Measurements from ENCODE around the gene KNSTRN. TPM values are rescaled to one million over a fixed set of nuclear protein-coding genes. Genes with fewer than 3 reads are reported as not detected.

The KNSTRN gene
- total and polyA plus RNA-seq, 2 experiments from 2014 or later: 67.9 to 80.4 TPM

DNA sequence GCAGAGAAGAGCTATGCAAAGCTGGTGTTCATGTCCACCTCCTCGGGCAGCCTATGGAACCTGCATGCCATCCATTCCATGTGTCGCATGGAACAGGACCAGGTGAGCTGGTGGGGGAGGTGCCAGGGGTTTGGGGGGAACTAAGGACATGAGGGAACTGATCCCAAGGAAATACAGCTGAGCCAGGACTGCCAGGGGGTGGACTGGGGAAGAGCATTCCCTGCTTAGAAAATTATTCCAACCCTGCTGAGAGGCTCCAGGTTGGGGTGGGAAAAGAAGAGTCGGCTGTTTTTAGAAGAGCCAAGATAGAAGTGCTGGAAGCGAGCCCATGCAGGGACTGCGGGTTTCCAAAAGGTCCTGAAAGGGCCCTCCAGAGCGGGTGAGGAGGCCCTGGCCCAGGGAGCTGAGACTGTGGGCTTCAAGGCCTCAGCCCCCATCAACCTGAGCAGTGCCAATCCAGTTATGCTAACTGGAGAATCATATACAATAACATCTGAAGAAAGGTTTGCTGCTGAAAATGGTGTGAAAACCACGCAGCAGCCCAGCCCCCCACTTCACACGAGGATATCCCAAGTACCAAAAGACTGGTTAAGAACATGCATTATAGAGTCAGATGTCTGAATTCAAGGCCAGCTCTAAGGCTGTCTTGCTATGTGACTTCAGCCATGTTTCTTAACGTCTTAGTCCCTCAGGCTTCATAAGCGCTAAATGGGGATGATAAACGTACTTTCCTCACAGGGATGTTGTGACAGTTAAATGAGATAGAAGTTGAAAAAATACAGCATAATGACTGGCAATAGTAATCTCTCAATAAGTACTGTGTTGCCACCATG is 16.7 kb upstream of the KNSTRN start:
- Histone ChIP-seq H3K27ac (ENCODE audit: low read depth) (no peak overlapping the region), H3K79me2 (replicated peaks; ENCODE audit: insufficient read depth) (no peaks in the 10 kb centered on the region), H3K4me3 (no peak overlapping the region), H4K20me1 (replicated peaks; ENCODE audit: insufficient read depth) (no peaks in the 10 kb centered on the region), H3K9me2 (ENCODE audit: insufficient read depth) (no peaks in the 10 kb centered on the region), H2AFZ (no peak overlapping the region), H3K36me3 (ENCODE audit: insufficient read depth) (no peaks in the 10 kb centered on the region), H3F3A (replicated peaks; ENCODE audit: low read depth) (0 out of 2 replicates have a peak, but pooled peaks cover 3% of the 10 kb centered on the region), H3K27me3 (ENCODE audit: insufficient read depth) (peaks cover 28% of the 10 kb centered on the region), H3K4me1 (ENCODE audit: insufficient read depth) (no peaks in the 10 kb centered on the region; the same call in 1 of the 2 replicates), H3K4me2 (no peak overlapping the region)
- Mint-ChIP-seq H3K27ac (no peak overlapping the region), H3K36me3 (ENCODE audit: low read depth) (no peaks in the 10 kb centered on the region; the same call in 2 of the 3 replicates), H3K4me1 (peaks cover 11% of the 10 kb centered on the region), H3K9me3 (peaks cover 2% of the 10 kb centered on the region; the same call in 1 of the 3 replicates), H3K4me3 (no peak overlapping the region), H3K27me3 (ENCODE audit: insufficient read depth, low read depth, poor library complexity) (peaks cover 32% of the 10 kb centered on the region)
- no peak for ATAC-seq
- no peak for TF ChIP-seq ZNF114 (CRISPR knock-in tag; IDR thresholded peaks at IDR 0.05)
- no peak for TF ChIP-seq JUNB (IDR thresholded peaks at IDR 0.05; ENCODE audit: unreplicated experiment)
- no peak for TF ChIP-seq POLR2AphosphoS5 (IDR thresholded peaks at IDR 0.05; ENCODE audit: low read depth)
- no peak for TF ChIP-seq EZH2 (IDR thresholded peaks at IDR 0.05; ENCODE audit: low read depth, unreplicated experiment)
- TF ChIP-seq, protein P1, sequence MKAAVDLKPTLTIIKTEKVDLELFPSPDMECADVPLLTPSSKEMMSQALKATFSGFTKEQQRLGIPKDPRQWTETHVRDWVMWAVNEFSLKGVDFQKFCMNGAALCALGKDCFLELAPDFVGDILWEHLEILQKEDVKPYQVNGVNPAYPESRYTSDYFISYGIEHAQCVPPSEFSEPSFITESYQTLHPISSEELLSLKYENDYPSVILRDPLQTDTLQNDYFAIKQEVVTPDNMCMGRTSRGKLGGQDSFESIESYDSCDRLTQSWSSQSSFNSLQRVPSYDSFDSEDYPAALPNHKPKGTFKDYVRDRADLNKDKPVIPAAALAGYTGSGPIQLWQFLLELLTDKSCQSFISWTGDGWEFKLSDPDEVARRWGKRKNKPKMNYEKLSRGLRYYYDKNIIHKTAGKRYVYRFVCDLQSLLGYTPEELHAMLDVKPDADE (IDR thresholded peaks at IDR 0.05): no peak
- no peak for TF ChIP-seq CREB1 (CRISPR knock-in tag; IDR thresholded peaks at IDR 0.05; ENCODE audit: low read depth)
- TF ChIP-seq EZH2phosphoT487 (IDR thresholded peaks at IDR 0.05; ENCODE audit: unreplicated experiment): no peak
- TF ChIP-seq, protein P2, sequence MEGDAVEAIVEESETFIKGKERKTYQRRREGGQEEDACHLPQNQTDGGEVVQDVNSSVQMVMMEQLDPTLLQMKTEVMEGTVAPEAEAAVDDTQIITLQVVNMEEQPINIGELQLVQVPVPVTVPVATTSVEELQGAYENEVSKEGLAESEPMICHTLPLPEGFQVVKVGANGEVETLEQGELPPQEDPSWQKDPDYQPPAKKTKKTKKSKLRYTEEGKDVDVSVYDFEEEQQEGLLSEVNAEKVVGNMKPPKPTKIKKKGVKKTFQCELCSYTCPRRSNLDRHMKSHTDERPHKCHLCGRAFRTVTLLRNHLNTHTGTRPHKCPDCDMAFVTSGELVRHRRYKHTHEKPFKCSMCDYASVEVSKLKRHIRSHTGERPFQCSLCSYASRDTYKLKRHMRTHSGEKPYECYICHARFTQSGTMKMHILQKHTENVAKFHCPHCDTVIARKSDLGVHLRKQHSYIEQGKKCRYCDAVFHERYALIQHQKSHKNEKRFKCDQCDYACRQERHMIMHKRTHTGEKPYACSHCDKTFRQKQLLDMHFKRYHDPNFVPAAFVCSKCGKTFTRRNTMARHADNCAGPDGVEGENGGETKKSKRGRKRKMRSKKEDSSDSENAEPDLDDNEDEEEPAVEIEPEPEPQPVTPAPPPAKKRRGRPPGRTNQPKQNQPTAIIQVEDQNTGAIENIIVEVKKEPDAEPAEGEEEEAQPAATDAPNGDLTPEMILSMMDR (conservative IDR thresholded peaks at IDR 0.05; ENCODE audit: low read depth in 2 of 2): no peak
- TF ChIP-seq, protein P3, sequence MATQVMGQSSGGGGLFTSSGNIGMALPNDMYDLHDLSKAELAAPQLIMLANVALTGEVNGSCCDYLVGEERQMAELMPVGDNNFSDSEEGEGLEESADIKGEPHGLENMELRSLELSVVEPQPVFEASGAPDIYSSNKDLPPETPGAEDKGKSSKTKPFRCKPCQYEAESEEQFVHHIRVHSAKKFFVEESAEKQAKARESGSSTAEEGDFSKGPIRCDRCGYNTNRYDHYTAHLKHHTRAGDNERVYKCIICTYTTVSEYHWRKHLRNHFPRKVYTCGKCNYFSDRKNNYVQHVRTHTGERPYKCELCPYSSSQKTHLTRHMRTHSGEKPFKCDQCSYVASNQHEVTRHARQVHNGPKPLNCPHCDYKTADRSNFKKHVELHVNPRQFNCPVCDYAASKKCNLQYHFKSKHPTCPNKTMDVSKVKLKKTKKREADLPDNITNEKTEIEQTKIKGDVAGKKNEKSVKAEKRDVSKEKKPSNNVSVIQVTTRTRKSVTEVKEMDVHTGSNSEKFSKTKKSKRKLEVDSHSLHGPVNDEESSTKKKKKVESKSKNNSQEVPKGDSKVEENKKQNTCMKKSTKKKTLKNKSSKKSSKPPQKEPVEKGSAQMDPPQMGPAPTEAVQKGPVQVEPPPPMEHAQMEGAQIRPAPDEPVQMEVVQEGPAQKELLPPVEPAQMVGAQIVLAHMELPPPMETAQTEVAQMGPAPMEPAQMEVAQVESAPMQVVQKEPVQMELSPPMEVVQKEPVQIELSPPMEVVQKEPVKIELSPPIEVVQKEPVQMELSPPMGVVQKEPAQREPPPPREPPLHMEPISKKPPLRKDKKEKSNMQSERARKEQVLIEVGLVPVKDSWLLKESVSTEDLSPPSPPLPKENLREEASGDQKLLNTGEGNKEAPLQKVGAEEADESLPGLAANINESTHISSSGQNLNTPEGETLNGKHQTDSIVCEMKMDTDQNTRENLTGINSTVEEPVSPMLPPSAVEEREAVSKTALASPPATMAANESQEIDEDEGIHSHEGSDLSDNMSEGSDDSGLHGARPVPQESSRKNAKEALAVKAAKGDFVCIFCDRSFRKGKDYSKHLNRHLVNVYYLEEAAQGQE (IDR thresholded peaks at IDR 0.05; ENCODE audit: unreplicated experiment): no peak
- TF ChIP-seq, protein P4, sequence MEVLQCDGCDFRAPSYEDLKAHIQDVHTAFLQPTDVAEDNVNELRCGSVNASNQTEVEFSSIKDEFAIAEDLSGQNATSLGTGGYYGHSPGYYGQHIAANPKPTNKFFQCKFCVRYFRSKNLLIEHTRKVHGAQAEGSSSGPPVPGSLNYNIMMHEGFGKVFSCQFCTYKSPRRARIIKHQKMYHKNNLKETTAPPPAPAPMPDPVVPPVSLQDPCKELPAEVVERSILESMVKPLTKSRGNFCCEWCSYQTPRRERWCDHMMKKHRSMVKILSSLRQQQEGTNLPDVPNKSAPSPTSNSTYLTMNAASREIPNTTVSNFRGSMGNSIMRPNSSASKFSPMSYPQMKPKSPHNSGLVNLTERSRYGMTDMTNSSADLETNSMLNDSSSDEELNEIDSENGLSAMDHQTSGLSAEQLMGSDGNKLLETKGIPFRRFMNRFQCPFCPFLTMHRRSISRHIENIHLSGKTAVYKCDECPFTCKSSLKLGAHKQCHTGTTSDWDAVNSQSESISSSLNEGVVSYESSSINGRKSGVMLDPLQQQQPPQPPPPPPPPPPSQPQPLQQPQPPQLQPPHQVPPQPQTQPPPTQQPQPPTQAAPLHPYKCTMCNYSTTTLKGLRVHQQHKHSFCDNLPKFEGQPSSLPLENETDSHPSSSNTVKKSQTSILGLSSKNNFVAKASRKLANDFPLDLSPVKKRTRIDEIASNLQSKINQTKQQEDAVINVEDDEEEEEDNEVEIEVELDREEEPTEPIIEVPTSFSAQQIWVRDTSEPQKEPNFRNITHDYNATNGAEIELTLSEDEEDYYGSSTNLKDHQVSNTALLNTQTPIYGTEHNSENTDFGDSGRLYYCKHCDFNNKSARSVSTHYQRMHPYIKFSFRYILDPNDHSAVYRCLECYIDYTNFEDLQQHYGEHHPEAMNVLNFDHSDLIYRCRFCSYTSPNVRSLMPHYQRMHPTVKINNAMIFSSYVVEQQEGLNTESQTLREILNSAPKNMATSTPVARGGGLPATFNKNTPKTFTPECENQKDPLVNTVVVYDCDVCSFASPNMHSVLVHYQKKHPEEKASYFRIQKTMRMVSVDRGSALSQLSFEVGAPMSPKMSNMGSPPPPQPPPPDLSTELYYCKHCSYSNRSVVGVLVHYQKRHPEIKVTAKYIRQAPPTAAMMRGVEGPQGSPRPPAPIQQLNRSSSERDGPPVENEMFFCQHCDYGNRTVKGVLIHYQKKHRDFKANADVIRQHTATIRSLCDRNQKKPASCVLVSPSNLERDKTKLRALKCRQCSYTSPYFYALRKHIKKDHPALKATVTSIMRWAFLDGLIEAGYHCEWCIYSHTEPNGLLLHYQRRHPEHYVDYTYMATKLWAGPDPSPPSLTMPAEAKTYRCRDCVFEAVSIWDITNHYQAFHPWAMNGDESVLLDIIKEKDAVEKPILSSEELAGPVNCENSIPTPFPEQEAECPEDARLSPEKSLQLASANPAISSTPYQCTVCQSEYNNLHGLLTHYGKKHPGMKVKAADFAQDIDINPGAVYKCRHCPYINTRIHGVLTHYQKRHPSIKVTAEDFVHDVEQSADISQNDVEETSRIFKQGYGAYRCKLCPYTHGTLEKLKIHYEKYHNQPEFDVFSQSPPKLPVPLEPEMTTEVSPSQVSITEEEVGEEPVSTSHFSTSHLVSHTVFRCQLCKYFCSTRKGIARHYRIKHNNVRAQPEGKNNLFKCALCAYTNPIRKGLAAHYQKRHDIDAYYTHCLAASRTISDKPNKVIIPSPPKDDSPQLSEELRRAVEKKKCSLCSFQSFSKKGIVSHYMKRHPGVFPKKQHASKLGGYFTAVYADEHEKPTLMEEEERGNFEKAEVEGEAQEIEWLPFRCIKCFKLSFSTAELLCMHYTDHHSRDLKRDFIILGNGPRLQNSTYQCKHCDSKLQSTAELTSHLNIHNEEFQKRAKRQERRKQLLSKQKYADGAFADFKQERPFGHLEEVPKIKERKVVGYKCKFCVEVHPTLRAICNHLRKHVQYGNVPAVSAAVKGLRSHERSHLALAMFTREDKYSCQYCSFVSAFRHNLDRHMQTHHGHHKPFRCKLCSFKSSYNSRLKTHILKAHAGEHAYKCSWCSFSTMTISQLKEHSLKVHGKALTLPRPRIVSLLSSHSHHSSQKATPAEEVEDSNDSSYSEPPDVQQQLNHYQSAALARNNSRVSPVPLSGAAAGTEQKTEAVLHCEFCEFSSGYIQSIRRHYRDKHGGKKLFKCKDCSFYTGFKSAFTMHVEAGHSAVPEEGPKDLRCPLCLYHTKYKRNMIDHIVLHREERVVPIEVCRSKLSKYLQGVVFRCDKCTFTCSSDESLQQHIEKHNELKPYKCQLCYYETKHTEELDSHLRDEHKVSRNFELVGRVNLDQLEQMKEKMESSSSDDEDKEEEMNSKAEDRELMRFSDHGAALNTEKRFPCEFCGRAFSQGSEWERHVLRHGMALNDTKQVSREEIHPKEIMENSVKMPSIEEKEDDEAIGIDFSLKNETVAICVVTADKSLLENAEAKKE (CRISPR knock-in tag; IDR thresholded peaks at IDR 0.05): no peak
- no peak for TF ChIP-seq NANOG (IDR thresholded peaks at IDR 0.05; ENCODE audit: borderline replicate concordance)
- no peak for TF ChIP-seq STAT1 (IDR thresholded peaks at IDR 0.05; ENCODE audit: unreplicated experiment)
- TF ChIP-seq ZNF331 (CRISPR knock-in tag; IDR thresholded peaks at IDR 0.05; ENCODE audit: low read depth): no peak
- no peak for DNase-seq (ENCODE audit: low spot score)

Measured in GM23338 (cell line).